Muscle layer of colon (tissue), 2 donors: Measurements from ENCODE around the gene LRMDA.

Source experiments
- H3K27ac ChIP-seq: one replicate; pipeline ENCODE4 v1.7.0; 2013; ENCODE audit warnings: low read depth, mild to moderate bottlenecking, low read length, moderate library complexity
- H3K27me3 ChIP-seq, 2 donors: one replicate each; pipeline ENCODE4 v1.7.0; 2013; ENCODE audit warnings: low read length in 2 of 2, mild to moderate bottlenecking in 2 of 2; ENCODE audit not compliant: insufficient read depth in 2 of 2, control insufficient read depth in 1 of 2
- H3K36me3 ChIP-seq: one replicate; pipeline ENCODE4 v1.7.0; 2013; ENCODE audit warnings: mild to moderate bottlenecking, low read length; ENCODE audit not compliant: insufficient read depth
- H3K4me1 ChIP-seq: one replicate; pipeline ENCODE4 v1.7.0; 2013; ENCODE audit warnings: mild to moderate bottlenecking, low read length; ENCODE audit not compliant: insufficient read depth
- H3K4me3 ChIP-seq, 2 donors: one replicate each; pipeline ENCODE4 v1.7.0; 2013; ENCODE audit warnings: low read length in 2 of 2, low read depth in 1 of 2, mild to moderate bottlenecking in 1 of 2, moderate library complexity in 1 of 2
- H3K9ac ChIP-seq: one replicate; pipeline ENCODE4 v1.7.0; 2013; ENCODE audit warnings: low read length
- H3K9me3 ChIP-seq: one replicate; pipeline ENCODE4 v1.7.0; 2013; ENCODE audit warnings: mild to moderate bottlenecking, low read length
- donor health status: abdominal sarcoma.
- donor health status: Adenocarcinoma of cecum.

Gene LRMDA

GRCh38 chr10:75552171-75552570 lies 120.7 kb downstream of the LRMDA start:
- H3K4me3 ChIP-seq: no peak overlapping the region
- no peaks in the 10 kb centered on the region for H3K9me3 ChIP-seq
- no peaks in the 10 kb centered on the region for H3K4me1 ChIP-seq
- no peak overlapping the region for H3K27ac ChIP-seq
- H3K36me3 ChIP-seq: no peaks in the 10 kb centered on the region
- H3K27me3 ChIP-seq: no peaks in the 10 kb centered on the region
- H3K9ac ChIP-seq: no peak overlapping the region

GRCh38 chr10:75553550-75553949 lies 122.1 kb downstream of the LRMDA start:
- no peak overlapping the region for H3K27ac ChIP-seq
- no peaks in the 10 kb centered on the region for H3K9me3 ChIP-seq
- H3K4me1 ChIP-seq: no peaks in the 10 kb centered on the region
- H3K4me3 ChIP-seq: no peak overlapping the region
- H3K36me3 ChIP-seq: no peaks in the 10 kb centered on the region
- no peaks in the 10 kb centered on the region for H3K27me3 ChIP-seq
- H3K9ac ChIP-seq: no peak overlapping the region

GRCh38 chr10:75555323-75555722 lies 123.9 kb downstream of the LRMDA start:
- H3K9ac ChIP-seq: no peak overlapping the region
- no peak overlapping the region for H3K27ac ChIP-seq
- no peak overlapping the region for H3K4me3 ChIP-seq
- no peaks in the 10 kb centered on the region for H3K9me3 ChIP-seq
- no peaks in the 10 kb centered on the region for H3K36me3 ChIP-seq
- no peaks in the 10 kb centered on the region for H3K27me3 ChIP-seq
- H3K4me1 ChIP-seq: no peaks in the 10 kb centered on the region

GRCh38 chr10:75556320-75556719 lies 124.9 kb downstream of the LRMDA start:
- H3K36me3 ChIP-seq: no peaks in the 10 kb centered on the region
- H3K4me3 ChIP-seq: no peak overlapping the region
- no peaks in the 10 kb centered on the region for H3K4me1 ChIP-seq
- H3K9me3 ChIP-seq: no peaks in the 10 kb centered on the region
- H3K9ac ChIP-seq: no peak overlapping the region
- no peaks in the 10 kb centered on the region for H3K27me3 ChIP-seq
- H3K27ac ChIP-seq: no peak overlapping the region

- Histone ChIP-seq H3K4me1 (peaks cover 17% of the 10 kb centered on the region), H3K4me3 (no peak overlapping the region), H3K9me3 (no peaks in the 10 kb centered on the region), H3K9ac (no peak overlapping the region), H3K27me3 (no peaks in the 10 kb centered on the region), H3K27ac (no peak overlapping the region), H3K36me3 (no peaks in the 10 kb centered on the region)
Measured at GRCh38 chr10:75565286-75566251, 134.1 kb downstream of the LRMDA start.

- no peak overlapping the region for H3K4me3 ChIP-seq
- no peaks in the 10 kb centered on the region for H3K27me3 ChIP-seq
- H3K4me1 ChIP-seq: peaks cover 17% of the 10 kb centered on the region
- no peak overlapping the region for H3K9ac ChIP-seq
- no peak overlapping the region for H3K27ac ChIP-seq
- H3K36me3 ChIP-seq: no peaks in the 10 kb centered on the region
- H3K9me3 ChIP-seq: peaks cover 9% of the 10 kb centered on the region
Measured at GRCh38 chr10:75568450-75569130, 137.2 kb downstream of the LRMDA start.

- Histone ChIP-seq H3K4me3 (no peak overlapping the region), H3K36me3 (no peaks in the 10 kb centered on the region), H3K27me3 (no peaks in the 10 kb centered on the region), H3K4me1 (peaks cover 17% of the 10 kb centered on the region), H3K9ac (no peak overlapping the region), H3K9me3 (peaks cover 9% of the 10 kb centered on the region), H3K27ac (no peak overlapping the region)
Measured at GRCh38 chr10:75569506-75569905, 138.1 kb downstream of the LRMDA start.

GRCh38 chr10:75572478-75572877 lies 141.1 kb downstream of the LRMDA start:
- no peak overlapping the region for H3K9ac ChIP-seq
- peaks cover 17% of the 10 kb centered on the region for H3K4me1 ChIP-seq
- no peaks in the 10 kb centered on the region for H3K27me3 ChIP-seq
- H3K36me3 ChIP-seq: no peaks in the 10 kb centered on the region
- H3K9me3 ChIP-seq: peaks cover 9% of the 10 kb centered on the region
- H3K4me3 ChIP-seq: no peak overlapping the region
- H3K27ac ChIP-seq: no peak overlapping the region

- no peaks in the 10 kb centered on the region for H3K27me3 ChIP-seq
- H3K4me1 ChIP-seq: no peaks in the 10 kb centered on the region
- no peaks in the 10 kb centered on the region for H3K36me3 ChIP-seq
- no peak overlapping the region for H3K27ac ChIP-seq
- H3K4me3 ChIP-seq: no peak overlapping the region
- H3K9me3 ChIP-seq: peaks cover 9% of the 10 kb centered on the region
- no peak overlapping the region for H3K9ac ChIP-seq
Measured at GRCh38 chr10:75575940-75576339, 144.5 kb downstream of the LRMDA start.

- no peak overlapping the region for H3K9ac ChIP-seq
- H3K4me1 ChIP-seq: no peaks in the 10 kb centered on the region
- H3K9me3 ChIP-seq: peaks cover 7% of the 10 kb centered on the region
- no peaks in the 10 kb centered on the region for H3K36me3 ChIP-seq
- H3K4me3 ChIP-seq: no peak overlapping the region
- no peaks in the 10 kb centered on the region for H3K27me3 ChIP-seq
- no peak overlapping the region for H3K27ac ChIP-seq
Measured at GRCh38 chr10:75582102-75582501, 150.7 kb downstream of the LRMDA start.

GRCh38 chr10:75585294-75585693 lies 153.9 kb downstream of the LRMDA start:
- H3K36me3 ChIP-seq: no peaks in the 10 kb centered on the region
- no peak overlapping the region for H3K4me3 ChIP-seq
- H3K27me3 ChIP-seq: no peaks in the 10 kb centered on the region
- no peak overlapping the region for H3K27ac ChIP-seq
- H3K9me3 ChIP-seq: peaks cover 7% of the 10 kb centered on the region
- H3K4me1 ChIP-seq: no peaks in the 10 kb centered on the region
- no peak overlapping the region for H3K9ac ChIP-seq
